ENCODE data around the gene RSKR.
"Not testable (repeated sequence)": the region's sequence is repeated elsewhere in the genome, so short reads cannot be mapped to it uniquely, and the experiment has no call there.

Gene RSKR

DNA sequence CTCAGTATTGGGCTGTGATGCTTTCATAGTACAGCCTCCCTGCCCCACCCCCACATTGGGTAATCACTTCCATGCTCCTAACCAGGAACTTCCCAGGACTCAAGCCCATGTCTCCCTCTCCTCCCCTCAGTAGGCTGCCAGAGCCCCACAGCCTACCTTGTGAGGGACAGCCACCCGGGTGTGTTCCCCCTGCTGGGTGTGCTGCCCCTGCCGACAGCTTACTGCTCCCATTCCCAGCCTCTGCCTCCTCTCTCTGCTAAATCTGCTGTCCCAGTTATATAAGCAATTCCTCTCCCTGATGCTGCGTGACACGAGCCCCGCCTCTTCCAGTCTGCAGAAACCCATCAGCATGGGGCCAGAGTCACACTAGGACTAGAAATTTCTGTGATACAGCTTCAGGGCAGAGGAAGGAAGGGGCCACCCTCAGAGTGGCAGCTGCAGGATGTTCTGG is at the start of gene RSKR:
Gene RSKR (minus strand): TSS at position 255 of the 451 bp plus-strand sequence. CDS start 24 bp downstream, at position 231.
- DNase-seq: peak in 48 of 58 donors; percentile 4 to 78 (median 41)

GRCh38 chr17:28663723-28664122 is 49.7 kb upstream of the RSKR start:
- DNase-seq: no peak

- no peak for DNase-seq
Measured at GRCh38 chr17:28662527-28662829, 48.5 kb upstream of the RSKR start.

DNA sequence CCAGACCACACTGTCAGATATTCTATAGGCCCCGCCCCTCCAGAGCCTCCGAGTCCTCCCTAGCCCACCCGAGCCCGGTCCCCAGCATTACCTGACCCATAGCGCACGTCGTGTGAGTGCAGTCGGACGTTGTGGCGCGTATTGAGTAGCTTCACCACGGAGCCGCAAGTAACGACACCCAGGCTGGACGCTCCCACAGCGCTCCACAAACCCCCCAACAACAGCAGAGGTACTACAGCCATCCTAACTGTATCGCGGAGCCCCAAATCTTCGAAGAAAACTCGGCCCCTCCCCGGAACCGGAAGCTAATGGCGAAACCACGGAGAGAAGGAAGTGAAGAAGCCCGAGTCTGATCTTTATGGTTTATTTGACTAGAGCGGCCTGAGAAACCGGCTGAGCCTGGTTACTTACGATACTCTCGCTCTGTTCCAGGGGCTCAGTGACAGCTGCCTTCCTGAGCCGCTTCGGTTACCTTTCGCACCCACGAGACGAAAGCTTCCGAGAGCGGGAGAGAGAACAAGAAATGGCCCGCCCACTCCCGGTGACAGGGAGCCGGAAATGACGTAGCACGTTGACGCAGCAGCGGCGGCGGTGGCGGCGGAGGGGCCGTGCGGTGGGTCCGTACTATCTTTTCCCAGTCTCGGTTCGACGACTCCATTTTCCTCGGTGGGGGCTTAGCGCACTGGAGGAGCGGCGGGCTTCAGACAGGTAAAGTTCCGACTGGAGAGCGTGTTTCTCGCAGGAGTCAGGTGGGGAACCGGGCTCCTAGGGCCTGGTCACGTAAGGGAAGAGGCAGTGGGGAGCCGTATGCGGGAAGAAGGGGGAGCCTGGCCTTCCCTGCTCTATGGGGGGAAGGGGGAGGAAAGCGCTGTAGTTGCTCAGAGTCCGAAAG is 47.9 kb upstream of the RSKR start, which contains the start of the genes SDF2 and SUPT6H:
Gene SDF2 (minus strand): TSS at position 272 of the 892 bp plus-strand sequence. CDS start 30 bp downstream, at position 242.
Gene SUPT6H (plus strand): TSS at position 571 of the 892 bp plus-strand sequence. CDS start 11,197 bp downstream, outside the sequence.
- peak; percentile 12 to 97 (median 89) for DNase-seq

DNA sequence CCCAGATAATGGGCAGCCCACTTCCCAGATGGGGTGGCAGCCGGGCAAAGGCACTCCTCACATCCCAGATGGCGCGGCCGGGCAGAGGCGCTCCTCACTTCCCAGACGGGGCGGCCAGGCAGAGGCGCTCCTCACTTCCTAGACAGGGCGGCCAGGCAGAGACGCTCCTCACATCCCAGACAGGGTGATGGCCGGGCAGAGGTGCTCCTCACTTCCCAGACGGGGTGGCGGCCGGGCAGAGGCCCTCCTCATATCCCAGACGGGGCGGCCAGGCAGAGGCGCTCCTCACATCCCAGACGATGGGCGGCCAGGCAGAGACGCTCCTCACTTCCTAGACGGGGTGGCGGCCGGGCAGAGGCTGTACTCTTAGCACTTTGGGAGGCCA is 45.5 kb upstream of the RSKR start:
- DNase-seq: not testable (repeated sequence)

GRCh38 chr17:28658766-28659496 is 44.9 kb upstream of the RSKR start:
- not testable (repeated sequence) for DNase-seq

- not testable (repeated sequence) for DNase-seq
Measured at GRCh38 chr17:28658342-28658741, 44.4 kb upstream of the RSKR start.

DNA sequence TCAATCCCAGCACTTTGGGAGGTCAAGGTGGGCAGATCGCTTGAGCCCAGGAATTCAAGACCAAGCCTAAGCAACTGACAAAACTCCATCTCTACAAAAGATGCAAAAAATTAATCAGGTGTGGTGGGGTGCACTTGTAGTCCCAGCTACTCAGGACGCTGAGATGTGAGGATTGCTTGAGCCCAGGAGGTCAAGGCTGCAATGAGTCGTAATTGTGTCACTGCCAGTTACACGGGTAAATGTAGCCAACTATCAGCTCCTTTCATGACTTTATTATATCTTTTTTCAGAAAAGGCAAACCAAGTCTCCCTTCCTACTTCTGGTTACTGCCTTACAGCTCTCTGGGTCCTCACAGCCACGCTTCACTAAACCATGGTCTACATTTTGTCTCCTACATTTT is 43.8 kb upstream of the RSKR start:
- no peak for DNase-seq

DNA sequence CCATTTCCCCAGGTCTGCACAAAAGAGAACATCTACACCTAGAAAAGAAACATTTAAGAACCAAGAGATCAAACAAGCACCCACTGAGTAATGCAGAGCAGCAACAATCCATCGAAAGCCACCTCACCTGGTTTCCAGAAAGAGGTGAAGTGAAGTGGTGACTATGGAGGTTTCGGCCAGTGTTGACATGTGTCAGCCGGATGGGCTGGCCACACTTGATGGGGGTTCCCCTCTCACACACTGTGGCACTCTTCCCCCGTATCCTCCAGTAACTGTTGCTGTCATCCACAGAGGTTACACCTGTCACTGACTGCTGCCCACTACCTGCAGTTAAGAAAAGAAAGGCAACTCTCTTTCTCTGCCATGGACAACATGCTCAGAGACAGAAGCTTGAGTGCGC is 41.2 kb upstream of the RSKR start:
- DNase-seq: no peak

GRCh38 chr17:28648698-28649097 is 34.7 kb upstream of the RSKR start:
- DNase-seq: no peak

DNA sequence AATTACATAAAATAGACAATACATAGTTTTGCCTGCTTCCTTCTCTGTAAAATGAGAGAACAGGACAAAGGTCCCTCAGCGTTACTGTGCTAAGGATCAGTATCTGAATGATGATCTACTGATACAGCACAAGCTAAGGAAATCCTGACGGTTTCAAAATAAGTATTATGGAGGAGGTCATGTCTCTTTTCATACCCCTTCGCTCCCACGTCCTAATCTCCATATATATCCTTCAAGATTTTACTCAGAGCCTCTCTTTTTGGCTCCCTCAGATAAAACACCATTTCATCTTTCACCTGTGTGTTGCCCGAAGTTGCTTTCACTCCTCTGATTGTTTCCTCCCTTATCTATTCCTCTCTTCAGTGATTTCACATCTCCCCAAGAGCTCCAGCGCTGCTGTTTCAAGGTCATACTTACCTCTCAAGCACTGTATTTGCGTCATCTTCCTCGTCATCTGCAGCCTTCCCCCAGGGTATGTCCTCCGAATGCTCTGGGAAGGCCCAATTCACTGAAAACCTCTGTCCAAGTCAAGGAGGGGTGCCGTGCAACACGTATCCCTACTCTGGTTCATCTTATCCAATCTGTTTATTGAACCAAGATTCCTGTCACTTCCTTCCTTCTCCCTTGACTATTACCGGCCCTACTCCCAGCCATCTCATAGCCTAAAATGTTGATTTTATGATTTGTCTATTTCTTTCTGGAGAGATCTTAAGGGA is 32.2 kb upstream of the RSKR start:
- DNase-seq: peak in 2 of 58 donors; percentile 1 to 8

- DNase-seq: no peak
Measured at GRCh38 chr17:28645576-28645939, 31.6 kb upstream of the RSKR start.

DNA sequence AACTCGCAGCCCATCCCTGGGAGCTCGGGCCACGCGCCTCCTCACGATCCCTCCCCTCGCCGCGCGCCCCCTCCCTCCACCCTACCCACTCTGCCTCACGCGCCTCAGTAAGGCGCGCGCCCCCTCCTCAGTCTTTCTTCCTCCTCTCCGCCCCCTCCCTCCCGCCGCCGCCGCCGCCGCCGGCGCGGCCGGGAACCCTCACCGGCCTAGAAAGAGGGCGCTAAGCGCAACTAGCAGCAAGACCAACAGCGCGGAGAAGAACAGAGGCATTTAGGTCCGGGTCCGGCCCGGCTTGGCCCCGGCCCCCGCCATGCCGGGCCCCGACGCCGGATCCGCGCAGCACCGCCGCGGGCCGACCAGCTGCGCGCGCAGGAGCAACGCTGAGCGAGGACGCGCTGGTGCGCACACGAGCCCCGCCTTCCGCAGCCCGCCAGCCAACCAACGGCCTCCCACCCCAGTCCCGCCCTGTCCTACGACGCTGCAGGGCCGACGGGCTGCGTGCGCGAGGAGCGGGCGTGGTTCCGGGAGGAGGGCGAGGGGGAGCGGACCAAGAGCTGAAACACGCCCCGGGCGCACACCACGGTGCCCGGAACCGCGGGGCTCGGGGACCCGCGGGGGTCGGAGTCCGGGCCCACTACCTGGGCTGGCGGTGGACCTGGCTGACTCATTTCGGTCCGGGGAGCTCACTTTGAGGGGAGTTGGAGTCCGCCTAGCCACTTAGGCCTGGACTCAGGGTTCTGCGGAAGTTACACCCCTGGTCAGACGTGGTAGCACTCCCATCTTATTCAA is 31.0 kb upstream of the RSKR start, which contains the start of gene BLTP2:
Gene BLTP2 (minus strand): TSS at position 372 of the 789 bp plus-strand sequence. CDS start 102 bp downstream, at position 270.
- peak; percentile 40 to 97 (median 91) for DNase-seq

- DNase-seq: peak in 20 of 58 donors; percentile 3 to 46 (median 14)
Measured at GRCh38 chr17:28643983-28644786, 30.2 kb upstream of the RSKR start.

DNA sequence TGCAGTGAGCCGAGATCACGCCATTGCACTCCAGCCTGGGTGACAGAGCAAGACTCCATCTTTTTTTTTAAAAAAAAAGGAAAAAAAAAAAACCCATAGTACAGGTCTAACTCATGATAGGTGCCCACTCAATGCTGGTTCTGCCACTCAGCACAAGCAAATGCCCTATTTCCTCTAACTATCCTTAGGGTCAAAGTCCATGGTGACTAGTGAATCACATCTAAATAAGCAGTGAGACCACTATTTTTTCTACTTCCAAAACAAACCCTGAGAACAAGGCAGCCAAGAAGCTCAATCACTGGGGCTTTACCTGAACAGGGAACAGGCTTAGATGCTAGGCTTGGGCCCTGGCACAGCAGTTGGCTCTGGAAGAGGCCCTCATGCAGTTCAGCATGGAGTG is 27.6 kb upstream of the RSKR start:
- DNase-seq: no peak

DNA sequence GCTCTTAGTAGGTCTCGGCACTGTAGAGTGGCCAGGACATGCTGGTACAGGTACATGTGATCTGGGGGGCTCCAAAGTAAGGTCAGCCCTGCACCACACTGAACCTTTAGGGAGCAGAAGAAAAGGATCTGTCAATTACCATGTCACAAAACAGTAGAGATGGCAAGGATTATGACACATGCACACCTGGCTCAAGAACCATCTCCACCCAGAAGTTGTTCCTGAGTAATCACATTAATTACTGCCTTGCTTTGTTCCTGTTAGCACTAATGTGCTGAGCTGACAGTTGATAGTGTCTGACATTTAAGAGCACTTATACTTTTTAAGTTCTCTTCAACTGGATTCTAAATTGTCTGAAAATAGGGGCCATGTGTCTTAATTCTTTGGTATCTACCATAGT is 21.5 kb upstream of the RSKR start:
- no peak for DNase-seq

GRCh38 chr17:28634206-28634865 is 20.4 kb upstream of the RSKR start:
- DNase-seq: peak in 2 of 58 donors; percentile 8 to 29

GRCh38 chr17:28626818-28627217 is 12.8 kb upstream of the RSKR start:
- no peak for DNase-seq

DNA sequence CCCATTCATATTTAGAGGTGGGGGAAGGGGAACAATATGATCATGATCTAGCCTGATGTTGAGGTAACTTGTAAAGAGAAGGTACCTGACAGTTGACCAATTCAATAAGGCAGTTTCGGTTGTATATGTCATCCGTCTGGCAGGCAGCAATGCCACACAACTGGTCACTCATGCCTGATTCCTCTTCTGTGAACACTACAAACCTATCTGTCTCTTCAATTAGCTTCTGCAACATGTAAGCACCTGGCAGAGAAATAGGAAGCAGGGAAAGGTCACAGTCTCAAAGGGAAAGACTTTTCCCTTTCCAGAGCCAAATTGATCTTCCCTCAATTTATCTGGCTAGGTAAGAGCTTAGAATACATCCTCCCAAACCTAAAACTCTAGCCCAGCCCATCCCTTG is 10.2 kb upstream of the RSKR start:
- DNase-seq: no peak
